GM23248 (cell line): ENCODE data around the gene TXLNA. TPM values are rescaled to one million over a fixed set of nuclear protein-coding genes. Genes with fewer than 3 reads are reported as not detected.

Source experiments
- DNase-seq: peaks from one replicate; pipeline ENCODE4 v3.0.0-alpha.2; 2015
- H2AFZ ChIP-seq: fragments of 200-600 bp; sonication (generic); 2 replicates; pipeline ENCODE4 v1.6.1; 2016; ENCODE audit warnings: antibody characterized with exemption
- H3F3A ChIP-seq: fragments of 200-600 bp; sonication (generic); 2 replicates; pipeline ENCODE4 v1.6.1; 2016; ENCODE audit warnings: mild to moderate bottlenecking, antibody characterized with exemption, mixed run types; ENCODE audit not compliant: insufficient read depth
- H3K27ac ChIP-seq: fragments of 200-600 bp; sonication (generic); 2 replicates; pipeline ENCODE4 v1.5.1; 2016; ENCODE audit warnings: mild to moderate bottlenecking
- H3K27me3 ChIP-seq: fragments of 200-600 bp; sonication (generic); replicated peaks from 2 replicates; pipeline ENCODE4 v1.6.1; 2016; ENCODE audit warnings: mild to moderate bottlenecking; ENCODE audit not compliant: insufficient read depth
- H3K36me3 ChIP-seq: fragments of 200-600 bp; sonication (generic); 2 replicates; pipeline ENCODE4 v1.6.1; 2016; ENCODE audit warnings: low read depth, mild to moderate bottlenecking
- H3K4me1 ChIP-seq: fragments of 200-600 bp; sonication (generic); 2 replicates; pipeline ENCODE4 v1.6.1; 2016; ENCODE audit warnings: mild to moderate bottlenecking; ENCODE audit not compliant: insufficient read depth
- H3K4me2 ChIP-seq: fragments of 200-600 bp; sonication (generic); one replicate; pipeline ENCODE4 v1.6.1; 2016; ENCODE audit warnings: mild to moderate bottlenecking; ENCODE audit not compliant: unreplicated experiment
- H3K4me3 ChIP-seq: fragments of 200-600 bp; sonication (generic); 2 replicates; pipeline ENCODE4 v1.5.1; 2016; ENCODE audit warnings: mild to moderate bottlenecking
- H3K79me2 ChIP-seq: fragments of 200-600 bp; sonication (generic); 2 replicates; pipeline ENCODE4 v1.6.1; 2016; ENCODE audit warnings: mild to moderate bottlenecking; ENCODE audit not compliant: insufficient read depth
- H3K9ac ChIP-seq: fragments of 200-600 bp; sonication (generic); 2 replicates; pipeline ENCODE4 v1.6.1; 2016; ENCODE audit warnings: mild to moderate bottlenecking
- H3K9me2 ChIP-seq: fragments of 200-600 bp; sonication (generic); 2 replicates; pipeline ENCODE4 v1.6.1; 2016; ENCODE audit warnings: mixed run types, mild to moderate bottlenecking, moderate library complexity; ENCODE audit not compliant: insufficient read depth
- H3K9me3 ChIP-seq: fragments of 200-600 bp; sonication (generic); one replicate; pipeline ENCODE4 v1.6.1; 2017; ENCODE audit warnings: low read depth
- H4K20me1 ChIP-seq: fragments of 200-600 bp; sonication (generic); 2 replicates; pipeline ENCODE4 v1.6.0; 2016; ENCODE audit not compliant: insufficient read depth
- EZH2 ChIP-seq: fragments of 200-600 bp; sonication (generic); IDR thresholded peaks from 2 replicates; pipeline ENCODE4 v1.6.1; 2018; ENCODE audit warnings: antibody characterized with exemption, mild to moderate bottlenecking; ENCODE audit not compliant: insufficient read depth, poor library complexity, severe bottlenecking
- EZH2phosphoT487 ChIP-seq: fragments of 200-600 bp; sonication (generic); IDR thresholded peaks from 2 replicates; pipeline ENCODE4 v1.6.1; 2018; ENCODE audit warnings: antibody characterized with exemption, moderate library complexity, mild to moderate bottlenecking, low read depth; ENCODE audit not compliant: insufficient read depth
- WGBS, 2 experiments: methylation state at CpG; one replicate each; pipeline ENCODE4 v1.1.6; 2015 to 2017; ENCODE audit warnings: low lambda C conversion rate in 2 of 2, low coverage in 1 of 2; ENCODE audit errors: missing lambda C conversion rate in 2 of 2; 5-methylcytosine and 5-hydroxymethylcytosine counted together
- in situ Hi-C: fragments of 300-500 bp; cut with MboI; formaldehyde crosslinking; loops from 2 replicates; pipeline ENCODE4 v1.15.0; 2020
- polyA plus RNA-seq: library from polyadenylated mRNA; unstranded; fragments of >200 nt; fragmentation: Nextera tagmentation; extraction: Ambion mirVana; gene quantifications from 2 replicates; pipeline ENCODE4 v1.2.1, GENCODE V29; 2016
- total RNA-seq: library from RNA; depleted of rRNA; stranded (reverse); fragments of >200 nt; shearing (Covaris generic); gene quantifications from 2 replicates; pipeline ENCODE4 v1.2.3, GENCODE V29; 2014

The TXLNA gene
- total and polyA plus RNA-seq, 2 experiments from 2014 or later = 77.6 to 92.1 TPM

GRCh38 chr1:32180186-32181060 is 948 bp downstream of the TXLNA start:
- H3K4me3 ChIP-seq = peak overlapping the region; percentile 92
- peak; percentile 79 for DNase-seq
- peak overlapping the region; percentile 66 for H2AFZ ChIP-seq
- peak overlapping the region; percentile 99 for H3K27ac ChIP-seq
- peaks cover 19% of the 10 kb centered on the region for H3K36me3 ChIP-seq
- H3K4me1 ChIP-seq = peaks cover 30% of the 10 kb centered on the region
- H3K9ac ChIP-seq = peak overlapping the region; percentile 99
- no peaks in the 10 kb centered on the region for H3K27me3 ChIP-seq
- TF ChIP-seq EZH2phosphoT487 = no peak
- TF ChIP-seq EZH2 = no peak
- in situ Hi-C loops = no loop called here
- 1% methylated on average over 27 to 36 of the region's 36 CpGs for WGBS, 2 experiments
- peaks cover 54% of the 10 kb centered on the region for H3K79me2 ChIP-seq
- peaks cover 47% of the 10 kb centered on the region for H3F3A ChIP-seq
- H3K9me3 ChIP-seq = no peaks in the 10 kb centered on the region
- no peaks in the 10 kb centered on the region for H3K9me2 ChIP-seq
- H4K20me1 ChIP-seq = peaks cover 5% of the 10 kb centered on the region; the same call in 1 of the 2 replicates
- peak overlapping the region; percentile 99 for H3K4me2 ChIP-seq

DNA sequence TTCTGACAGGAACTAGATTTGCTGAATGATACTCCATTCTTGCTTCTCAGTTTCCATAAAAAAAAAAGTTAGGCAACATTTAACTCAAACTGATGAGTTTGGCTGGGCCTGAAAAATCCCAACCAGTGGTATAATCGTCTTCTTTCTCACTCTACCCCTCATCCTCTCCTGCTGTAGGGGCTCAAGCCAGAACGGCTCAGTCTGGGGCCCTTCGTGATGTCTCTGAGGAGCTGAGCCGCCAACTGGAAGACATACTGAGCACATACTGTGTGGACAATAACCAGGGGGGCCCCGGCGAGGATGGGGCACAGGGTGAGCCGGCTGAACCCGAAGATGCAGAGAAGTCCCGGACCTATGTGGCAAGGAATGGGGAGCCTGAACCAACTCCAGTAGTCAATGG is 1.6 kb downstream of the TXLNA start:
- no peaks in the 10 kb centered on the region for H3K27me3 ChIP-seq
- peaks cover 5% of the 10 kb centered on the region; the same call in 1 of the 2 replicates for H4K20me1 ChIP-seq
- 15% methylated on average over 9 of the region's 9 CpGs for WGBS, 2 experiments
- H3K9me2 ChIP-seq = no peaks in the 10 kb centered on the region
- TF ChIP-seq EZH2phosphoT487 (no peak), EZH2 (no peak)
- peak overlapping the region; percentile 99 for H3K9ac ChIP-seq
- peak overlapping the region; percentile 99 for H3K27ac ChIP-seq
- peaks cover 25% of the 10 kb centered on the region for H3K36me3 ChIP-seq
- DNase-seq = no peak
- H3K79me2 ChIP-seq = peaks cover 60% of the 10 kb centered on the region
- no peaks in the 10 kb centered on the region for H3K9me3 ChIP-seq
- peak overlapping the region; percentile 99 for H3K4me2 ChIP-seq
- H3K4me1 ChIP-seq = peaks cover 35% of the 10 kb centered on the region
- peaks cover 47% of the 10 kb centered on the region for H3F3A ChIP-seq
- in situ Hi-C loops = no loop called here
- peak overlapping the region; percentile 92 for H3K4me3 ChIP-seq
- no peak overlapping the region for H2AFZ ChIP-seq

GRCh38 chr1:32181563-32181962 is 2.1 kb downstream of the TXLNA start:
- Histone ChIP-seq H3K9me3 (no peaks in the 10 kb centered on the region), H3K27ac (peak overlapping the region; percentile 99; the same call in 1 of the 2 replicates), H3K36me3 (peaks cover 26% of the 10 kb centered on the region), H3K27me3 (no peaks in the 10 kb centered on the region), H3K4me3 (peak overlapping the region; percentile 92), H3F3A (peaks cover 44% of the 10 kb centered on the region), H4K20me1 (peaks cover 5% of the 10 kb centered on the region; the same call in 1 of the 2 replicates), H3K4me2 (peak overlapping the region; percentile 99), H3K4me1 (peaks cover 39% of the 10 kb centered on the region), H3K9ac (peak overlapping the region; percentile 99), H3K79me2 (peaks cover 65% of the 10 kb centered on the region), H2AFZ (no peak overlapping the region), H3K9me2 (no peaks in the 10 kb centered on the region)
- TF ChIP-seq EZH2phosphoT487 (no peak), EZH2 (no peak)
- in situ Hi-C loops = no loop called here
- WGBS, 2 experiments = 12 to 15% methylated on average over 5 of the region's 5 CpGs
- DNase-seq = peak; percentile 38

DNA sequence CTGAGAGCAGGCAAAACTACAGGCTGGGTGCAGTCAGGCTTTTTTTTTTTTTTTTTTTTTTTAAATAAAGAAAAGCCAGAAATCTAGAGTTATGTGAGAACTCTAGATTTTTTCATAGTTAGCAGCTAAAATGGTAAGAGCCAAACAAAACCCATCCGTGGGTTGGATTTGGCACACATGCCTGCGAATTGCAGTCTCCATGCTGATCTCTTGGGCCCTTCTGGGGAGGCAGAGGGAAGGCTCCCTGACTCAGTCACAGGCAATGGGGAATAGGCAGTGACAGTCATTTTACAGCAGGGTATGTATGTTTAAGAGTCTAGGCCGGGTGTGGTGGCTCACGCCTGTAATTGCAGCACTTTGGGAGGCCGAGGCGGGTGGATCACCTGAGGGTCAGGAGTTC is 2.6 kb downstream of the TXLNA start:
- peaks cover 39% of the 10 kb centered on the region for H3K4me1 ChIP-seq
- H4K20me1 ChIP-seq = peaks cover 5% of the 10 kb centered on the region; the same call in 1 of the 2 replicates
- TF ChIP-seq EZH2phosphoT487 (no peak), EZH2 (no peak)
- H3K9ac ChIP-seq = peak overlapping the region; percentile 99
- H3K9me2 ChIP-seq = no peaks in the 10 kb centered on the region
- 67 to 82% methylated on average over 3 to 6 of the region's 6 CpGs for WGBS, 2 experiments
- H3F3A ChIP-seq = peaks cover 40% of the 10 kb centered on the region
- peak overlapping the region; percentile 99; the same call in 1 of the 2 replicates for H3K27ac ChIP-seq
- H3K27me3 ChIP-seq = no peaks in the 10 kb centered on the region
- H3K4me2 ChIP-seq = peak overlapping the region; percentile 99
- peak overlapping the region; percentile 92 for H3K4me3 ChIP-seq
- H3K36me3 ChIP-seq = peaks cover 30% of the 10 kb centered on the region
- H3K79me2 ChIP-seq = peaks cover 70% of the 10 kb centered on the region
- in situ Hi-C loops = no loop called here
- no peak overlapping the region for H2AFZ ChIP-seq
- DNase-seq = peak; percentile 54
- H3K9me3 ChIP-seq = no peaks in the 10 kb centered on the region
